Activated CD4-positive, alpha-beta T cell treated with anti-CD3 and anti-CD28 coated beads, Interleukin-2, amount 10 ng/mL, durations not matched to agents 24 days and 14 days (primary cell): Measurements from ENCODE around the gene DNAH10. TPM values are rescaled to one million over a fixed set of nuclear protein-coding genes. Genes with fewer than 3 reads are reported as not detected.
A peak's percentile ranks its signal among the peaks of the same experiment; 100 is the strongest.

Experiments used
- DNase-seq: peaks from one replicate; pipeline ENCODE4 v3.0.0; 2022
- H3K27ac Mint-ChIP-seq: one replicate; pipeline ENCODE4 v1.8.0; 2022; ENCODE audit warnings: mild to moderate bottlenecking, mixed read lengths
- H3K27me3 Mint-ChIP-seq: one replicate; pipeline ENCODE4 v1.8.0; 2022; ENCODE audit warnings: mixed read lengths
- H3K36me3 Mint-ChIP-seq: one replicate; pipeline ENCODE4 v1.8.0; 2022; ENCODE audit warnings: low read depth, mild to moderate bottlenecking, mixed read lengths
- H3K4me1 Mint-ChIP-seq: one replicate; pipeline ENCODE4 v1.8.0; 2021; ENCODE audit warnings: mixed read lengths
- H3K4me3 Mint-ChIP-seq: one replicate; pipeline ENCODE4 v1.8.0; 2022; ENCODE audit warnings: mild to moderate bottlenecking, moderate library complexity, mixed read lengths
- H3K9me3 Mint-ChIP-seq: one replicate; pipeline ENCODE4 v1.8.0; 2021; ENCODE audit warnings: mixed read lengths
- intact Hi-C: fragments of 100-400 bp; cut with micrococcal nuclease; formaldehyde crosslinking; loops from one replicate; pipeline ENCODE4 v1.15.1; 2023
- total RNA-seq: library from RNA; stranded (reverse); gene quantifications from 2 replicates; pipeline ENCODE4 v1.2.3, GENCODE V29; 2022

DNAH10 gene
- total RNA-seq, 1 donor from 2014 or later, result 0.14 TPM

DNA sequence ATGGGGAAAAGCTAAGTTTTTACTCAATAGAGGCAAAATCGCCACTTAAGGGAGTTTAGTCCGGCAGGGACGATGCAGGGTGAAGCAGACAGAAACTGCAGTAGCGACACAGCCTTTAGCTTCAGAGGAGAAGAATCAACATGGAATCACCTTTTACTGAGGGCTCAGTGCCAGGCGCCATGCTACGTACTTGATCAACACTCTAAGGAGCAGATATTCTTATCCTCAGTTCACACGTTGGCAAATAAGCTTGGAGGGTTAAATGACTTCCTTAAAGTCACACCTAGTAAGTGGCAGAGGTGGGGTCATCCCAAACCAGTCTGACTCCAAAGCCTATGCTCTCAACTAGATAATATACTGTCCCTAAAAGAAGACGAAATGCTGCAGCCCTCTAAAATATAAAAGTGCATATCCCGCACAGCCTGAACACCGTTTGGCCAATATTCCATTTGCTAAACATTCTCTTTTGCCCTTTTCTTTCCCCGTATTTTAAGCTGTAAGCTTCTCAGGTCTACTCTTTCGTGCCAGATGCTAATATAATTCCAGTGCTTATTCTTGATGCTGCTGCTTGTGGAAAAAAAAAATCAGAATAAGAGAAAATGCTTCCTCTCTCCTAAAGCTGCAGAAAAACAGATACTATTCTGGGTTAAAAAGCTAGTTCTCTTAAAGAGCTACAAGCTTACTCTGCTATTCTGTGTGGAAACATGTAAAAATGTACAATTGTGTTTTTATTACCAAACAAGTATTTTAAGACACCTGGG is 199.7 kb downstream of the DNAH10 start:
- no peak for DNase-seq
- H3K4me3 Mint-ChIP-seq, result no peak overlapping the region
- H3K36me3 Mint-ChIP-seq, result no peaks in the 10 kb centered on the region
- no peaks in the 10 kb centered on the region for H3K4me1 Mint-ChIP-seq
- H3K9me3 Mint-ChIP-seq, result no peaks in the 10 kb centered on the region
- no peak overlapping the region for H3K27ac Mint-ChIP-seq
- intact Hi-C loops, result no loop called here
- H3K27me3 Mint-ChIP-seq, result no peaks in the 10 kb centered on the region

DNA sequence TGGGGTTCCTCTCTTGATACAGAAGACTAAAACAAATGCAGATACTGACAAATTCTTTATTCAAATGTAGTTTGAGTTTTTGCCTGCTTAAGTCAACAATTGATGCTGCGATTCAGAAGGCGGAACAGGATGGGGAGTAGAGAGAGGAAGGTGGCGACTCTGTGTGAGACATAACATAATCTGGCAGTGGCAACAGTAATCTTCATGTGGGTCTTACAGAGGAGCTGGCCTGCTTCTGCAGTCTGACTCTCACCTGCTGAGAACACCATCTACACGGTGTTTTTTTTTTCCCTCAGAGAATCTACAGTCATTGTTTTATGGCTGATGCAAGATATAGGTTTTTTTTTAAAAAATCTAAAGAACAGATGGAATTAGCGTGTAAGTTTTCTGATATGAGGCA is 200.4 kb downstream of the DNAH10 start:
- Mint-ChIP-seq H3K27ac (no peak overlapping the region), H3K36me3 (no peaks in the 10 kb centered on the region), H3K27me3 (no peaks in the 10 kb centered on the region), H3K4me1 (no peaks in the 10 kb centered on the region), H3K4me3 (no peak overlapping the region), H3K9me3 (no peaks in the 10 kb centered on the region)
- no peak for DNase-seq
- intact Hi-C loops, result no loop called here

DNA sequence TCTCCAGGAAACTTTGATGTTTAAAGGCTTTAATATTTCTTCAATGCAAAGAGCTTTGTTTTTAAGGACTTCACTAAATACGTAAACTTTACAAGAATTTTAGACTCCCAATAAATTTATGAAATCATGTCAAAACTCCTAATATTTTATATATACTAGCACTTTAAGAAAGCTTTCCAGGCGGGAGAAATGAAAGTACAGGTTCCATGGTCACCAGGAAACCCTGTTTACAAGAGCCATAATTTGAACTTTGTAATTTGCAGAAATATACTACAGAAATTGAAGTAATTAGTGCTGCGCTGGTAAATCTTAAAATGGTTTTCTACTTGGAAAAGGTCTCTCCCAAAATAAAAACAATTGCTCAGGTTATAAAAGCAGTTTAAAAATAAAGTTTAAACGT is 201.7 kb downstream of the DNAH10 start:
- Mint-ChIP-seq H3K36me3 (peaks cover 2% of the 10 kb centered on the region), H3K9me3 (no peaks in the 10 kb centered on the region), H3K4me1 (no peaks in the 10 kb centered on the region), H3K4me3 (no peak overlapping the region), H3K27me3 (no peaks in the 10 kb centered on the region), H3K27ac (no peak overlapping the region)
- intact Hi-C loops, result no loop called here
- no peak for DNase-seq

DNA sequence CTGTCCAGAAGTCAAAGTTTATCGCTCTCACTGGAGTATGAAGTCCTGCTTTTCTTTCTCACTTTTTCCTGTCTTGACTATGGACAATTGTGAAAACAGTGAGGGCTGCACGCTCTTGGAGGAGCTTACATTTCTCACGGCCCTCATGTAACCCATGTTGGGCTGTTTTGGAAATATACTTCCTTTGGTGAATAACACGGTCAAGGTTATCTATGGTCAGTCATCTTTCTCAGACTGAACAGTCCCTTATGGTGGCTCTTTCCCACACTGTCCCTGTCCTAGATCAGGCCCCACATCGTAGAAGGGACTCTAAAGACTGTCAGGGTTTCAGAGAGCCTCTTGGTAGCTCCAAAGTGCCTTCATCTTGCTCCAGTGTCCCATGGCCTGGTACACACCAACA is 203.3 kb downstream of the DNAH10 start:
- DNase-seq, result no peak
- Mint-ChIP-seq H3K4me1 (peaks cover 6% of the 10 kb centered on the region), H3K36me3 (peaks cover 2% of the 10 kb centered on the region), H3K9me3 (no peaks in the 10 kb centered on the region), H3K27me3 (peaks cover 3% of the 10 kb centered on the region), H3K4me3 (no peak overlapping the region), H3K27ac (no peak overlapping the region)
- intact Hi-C loops, result no loop called here

DNA sequence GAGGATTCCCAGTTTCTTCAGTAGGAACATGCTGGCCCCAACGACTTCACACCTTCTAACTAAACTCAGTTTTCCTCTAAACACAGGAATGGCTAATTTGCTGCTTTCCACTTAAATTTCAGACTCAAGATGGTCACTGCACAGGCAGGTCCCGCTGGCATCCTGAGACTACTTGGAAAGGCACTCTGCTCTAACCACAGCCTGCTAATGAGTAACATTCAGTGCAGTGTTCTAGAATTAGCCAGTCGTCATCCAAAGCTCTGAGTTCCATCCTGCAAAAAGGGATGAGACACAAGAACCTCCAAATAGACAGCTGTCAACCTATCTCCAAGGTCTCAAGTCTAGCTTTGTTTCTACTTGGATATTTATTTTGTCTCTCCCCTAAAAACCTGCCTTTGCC is 204.5 kb downstream of the DNAH10 start:
- H3K9me3 Mint-ChIP-seq, result no peaks in the 10 kb centered on the region
- peaks cover 2% of the 10 kb centered on the region for H3K36me3 Mint-ChIP-seq
- H3K27me3 Mint-ChIP-seq, result peaks cover 7% of the 10 kb centered on the region
- no peak overlapping the region for H3K4me3 Mint-ChIP-seq
- DNase-seq, result no peak
- H3K4me1 Mint-ChIP-seq, result peaks cover 11% of the 10 kb centered on the region
- H3K27ac Mint-ChIP-seq, result no peak overlapping the region
- intact Hi-C loops, result no loop called here

DNA sequence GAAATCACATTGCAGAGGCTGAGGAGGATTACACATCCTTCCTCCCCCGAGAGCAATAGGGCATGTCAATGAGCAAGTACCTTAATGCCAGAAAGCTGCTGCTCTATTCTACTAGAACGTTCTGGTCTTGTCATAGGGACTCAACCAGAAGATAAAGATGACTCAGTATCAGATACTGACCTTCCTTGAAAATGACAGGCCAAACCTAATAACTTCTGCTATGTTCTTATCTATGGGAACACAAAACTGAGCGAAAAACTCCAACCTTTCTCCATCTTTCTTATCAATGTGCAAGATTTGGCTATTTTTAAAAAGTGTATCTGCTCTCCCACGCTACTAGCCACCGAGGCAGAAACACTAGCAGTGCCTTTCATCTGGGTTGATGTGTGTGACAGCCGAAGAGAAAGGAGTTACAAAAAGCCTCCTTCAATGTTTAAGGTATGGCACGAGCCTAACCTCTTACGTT is 205.1 kb downstream of the DNAH10 start:
- DNase-seq, result no peak
- Mint-ChIP-seq H3K27me3 (peaks cover 7% of the 10 kb centered on the region), H3K27ac (no peak overlapping the region), H3K4me1 (peaks cover 13% of the 10 kb centered on the region), H3K9me3 (no peaks in the 10 kb centered on the region), H3K36me3 (peaks cover 2% of the 10 kb centered on the region), H3K4me3 (no peak overlapping the region)
- intact Hi-C loops, result no loop called here

DNA sequence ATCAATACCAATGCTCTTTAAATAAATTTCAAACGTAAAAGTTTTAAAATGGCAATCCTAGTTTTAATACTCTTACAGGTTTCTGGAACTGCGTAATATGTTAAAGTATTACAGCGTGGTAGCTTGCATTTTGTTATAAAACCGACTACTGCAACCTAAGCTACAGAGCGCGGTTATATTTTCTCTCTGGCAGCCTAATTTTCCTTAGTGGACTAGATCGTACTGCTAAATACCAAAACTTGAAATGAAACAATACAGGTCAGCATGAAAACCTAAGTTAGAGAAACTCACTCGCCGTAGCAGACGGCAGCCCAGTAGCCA is 209.3 kb downstream of the DNAH10 start:
- no peaks in the 10 kb centered on the region for H3K9me3 Mint-ChIP-seq
- peak overlapping the region; percentile 71 for H3K27ac Mint-ChIP-seq
- H3K4me3 Mint-ChIP-seq, result peak overlapping the region; percentile 85
- intact Hi-C loops, result loop anchor here (5.0 kb wide), 2 partner anchors 34 to 439 kb away; partner anchors contain the start of gene RILPL1
- DNase-seq, result no peak
- peaks cover 7% of the 10 kb centered on the region for H3K27me3 Mint-ChIP-seq
- H3K36me3 Mint-ChIP-seq, result peaks cover 21% of the 10 kb centered on the region
- peaks cover 30% of the 10 kb centered on the region for H3K4me1 Mint-ChIP-seq

DNA sequence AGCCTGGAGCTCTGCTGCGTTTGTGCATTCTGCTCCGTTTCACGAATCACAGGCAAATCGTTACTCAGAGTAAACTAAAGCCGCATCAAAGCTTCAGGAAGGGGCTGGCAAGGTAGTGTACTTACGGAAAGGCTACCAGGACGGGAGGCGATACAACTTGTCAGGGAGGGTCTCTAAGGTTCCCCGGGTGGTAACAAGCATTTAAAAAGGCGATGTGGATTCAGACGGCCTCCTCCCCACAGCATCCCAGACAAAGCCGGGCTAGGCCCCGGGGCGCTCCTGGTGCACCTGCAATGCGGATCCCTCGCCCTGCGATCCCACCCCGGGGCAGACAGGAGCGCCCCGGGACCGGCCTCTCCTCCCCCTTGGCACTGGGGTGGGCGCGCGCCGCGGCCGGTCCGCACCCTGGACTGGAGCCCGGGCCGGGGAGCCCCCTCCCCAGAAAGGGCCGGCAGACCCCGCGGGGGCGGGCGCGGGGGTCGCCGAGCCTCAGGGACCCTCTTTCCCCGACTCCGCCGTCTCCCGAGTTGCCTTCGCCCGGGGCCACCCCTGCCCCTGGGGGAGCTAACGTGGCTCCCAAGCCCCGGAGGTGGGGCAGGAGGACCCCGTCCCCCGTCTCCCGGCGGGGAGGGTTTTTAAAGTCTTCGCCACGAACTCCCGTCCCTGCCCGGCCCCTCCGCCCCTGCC is 209.8 kb downstream of the DNAH10 start:
- peak overlapping the region; percentile 85 for H3K4me3 Mint-ChIP-seq
- peak; percentile 84 for DNase-seq
- H3K27ac Mint-ChIP-seq, result peak overlapping the region; percentile 71
- H3K4me1 Mint-ChIP-seq, result peaks cover 32% of the 10 kb centered on the region
- H3K9me3 Mint-ChIP-seq, result no peaks in the 10 kb centered on the region
- peaks cover 7% of the 10 kb centered on the region for H3K27me3 Mint-ChIP-seq
- intact Hi-C loops, result loop anchor here (5.0 kb wide), 2 partner anchors 35 to 440 kb away; partner anchors contain the start of gene RILPL1
- peaks cover 22% of the 10 kb centered on the region for H3K36me3 Mint-ChIP-seq

DNA sequence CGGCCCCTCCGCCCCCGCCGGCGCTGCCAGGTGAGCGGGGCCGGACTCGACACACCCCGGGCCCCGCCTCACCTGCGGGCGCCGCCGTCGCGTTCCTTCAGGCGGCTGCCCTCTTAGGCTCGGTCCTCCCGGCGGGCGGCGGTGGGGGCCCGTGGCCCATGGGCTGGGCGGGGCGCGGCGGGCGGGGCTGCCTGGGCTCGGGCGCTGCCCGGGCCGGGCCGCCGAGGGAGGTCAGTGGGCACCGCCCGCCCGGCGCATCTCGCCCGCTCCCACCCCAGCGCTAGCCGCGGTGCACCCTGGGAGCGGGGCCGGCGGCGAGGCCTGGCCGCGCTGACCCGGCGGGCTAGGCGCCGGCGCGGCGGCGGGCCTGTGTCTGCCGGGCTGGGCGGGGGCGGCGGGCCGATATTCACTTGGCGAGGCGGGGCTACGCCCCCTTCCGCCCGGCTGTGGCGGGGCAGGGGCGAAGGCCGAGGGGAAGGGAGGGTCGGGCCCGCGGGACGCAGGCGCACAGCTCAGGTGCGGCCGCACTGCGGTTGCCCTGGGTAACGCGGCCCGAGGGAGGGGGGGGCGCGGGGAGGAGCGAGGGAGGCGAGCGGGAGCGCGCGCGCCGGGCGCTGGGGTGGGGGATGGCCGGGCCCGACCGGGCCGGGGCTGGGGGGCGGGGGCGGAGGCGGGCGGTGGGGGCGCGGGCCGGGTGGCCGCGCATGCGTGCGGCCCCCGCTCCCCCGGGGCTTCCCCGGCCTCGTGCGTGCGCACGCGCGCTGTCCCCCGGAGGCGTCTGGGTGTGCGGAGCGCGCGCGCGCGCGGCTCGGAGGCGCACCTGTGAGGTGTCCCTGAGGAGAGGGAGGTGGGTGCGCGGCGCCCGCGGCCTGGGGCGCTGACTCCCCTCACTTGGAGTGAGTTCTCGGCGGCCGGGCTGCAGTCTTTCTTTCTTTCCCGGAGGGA is 210.6 kb downstream of the DNAH10 start, which contains the start of the genes CCDC92 and ZNF664:
CCDC92 (minus strand) TSS at position 375 of the 945 bp plus-strand sequence. CDS start 28,526 bp downstream, outside the sequence.
ZNF664 (plus strand) TSS at position 759 of the 945 bp plus-strand sequence. CDS start 38,930 bp downstream, outside the sequence.
- H3K27ac Mint-ChIP-seq, result peak within 1 kb of the TSS; percentile 88
- H3K9me3 Mint-ChIP-seq, result no peaks in the 10 kb centered on the region
- peaks cover 22% of the 10 kb centered on the region for H3K36me3 Mint-ChIP-seq
- H3K4me3 Mint-ChIP-seq, result peak within 1 kb of the TSS; percentile 92
- intact Hi-C loops, result loop anchor here (5.0 kb wide), 2 partner anchors 35 to 440 kb away; partner anchors contain the start of gene RILPL1
- H3K27me3 Mint-ChIP-seq, result peaks cover 7% of the 10 kb centered on the region
- DNase-seq, result peak; percentile 98
- H3K4me1 Mint-ChIP-seq, result peaks cover 32% of the 10 kb centered on the region

DNA sequence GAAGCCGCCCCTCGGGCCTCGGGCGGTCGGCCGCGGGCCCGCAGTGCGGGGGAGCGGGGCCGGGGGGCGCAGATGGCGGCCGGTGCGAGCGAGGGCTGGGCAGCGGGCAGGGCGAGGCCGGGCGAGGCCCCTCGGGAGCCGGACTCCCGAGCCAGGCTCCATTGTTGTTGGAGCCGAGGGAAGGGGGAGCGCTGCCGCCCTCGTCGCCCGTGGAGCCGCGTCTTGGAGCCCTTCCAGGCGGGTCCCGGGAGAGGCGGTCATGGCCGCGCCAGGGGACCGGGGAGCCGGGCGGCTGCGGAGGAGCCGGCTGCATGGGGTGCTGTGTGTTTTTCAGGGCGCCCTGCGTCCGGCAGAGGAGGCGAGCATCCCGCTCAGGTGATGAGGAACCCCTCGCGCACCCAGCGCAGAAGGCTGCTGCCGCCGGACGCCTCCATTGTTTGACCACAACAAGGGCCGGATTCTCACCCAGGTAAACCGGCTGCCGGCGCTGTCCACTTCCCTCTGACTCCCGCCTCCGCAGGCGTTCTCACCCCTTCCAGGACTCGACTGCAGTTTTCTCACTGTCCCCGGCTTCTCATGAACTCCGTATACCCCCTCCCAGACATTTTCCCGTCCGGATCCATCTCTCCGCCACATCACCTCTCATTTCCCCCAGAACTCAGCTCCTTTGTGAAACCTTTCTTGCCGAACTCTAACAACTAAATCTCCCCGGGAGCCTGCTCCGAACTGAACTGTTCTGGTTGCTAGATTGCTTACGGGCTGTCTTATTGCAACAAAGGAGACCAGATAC is 211.6 kb downstream of the DNAH10 start:
- H3K36me3 Mint-ChIP-seq, result peaks cover 22% of the 10 kb centered on the region
- H3K9me3 Mint-ChIP-seq, result no peaks in the 10 kb centered on the region
- DNase-seq, result peak; percentile 79
- intact Hi-C loops, result loop anchor here (5.0 kb wide), 2 partner anchors 36 to 441 kb away; partner anchors contain the start of gene RILPL1
- peaks cover 7% of the 10 kb centered on the region for H3K27me3 Mint-ChIP-seq
- H3K27ac Mint-ChIP-seq, result peak overlapping the region; percentile 88
- peaks cover 32% of the 10 kb centered on the region for H3K4me1 Mint-ChIP-seq
- peak overlapping the region; percentile 92 for H3K4me3 Mint-ChIP-seq

DNA sequence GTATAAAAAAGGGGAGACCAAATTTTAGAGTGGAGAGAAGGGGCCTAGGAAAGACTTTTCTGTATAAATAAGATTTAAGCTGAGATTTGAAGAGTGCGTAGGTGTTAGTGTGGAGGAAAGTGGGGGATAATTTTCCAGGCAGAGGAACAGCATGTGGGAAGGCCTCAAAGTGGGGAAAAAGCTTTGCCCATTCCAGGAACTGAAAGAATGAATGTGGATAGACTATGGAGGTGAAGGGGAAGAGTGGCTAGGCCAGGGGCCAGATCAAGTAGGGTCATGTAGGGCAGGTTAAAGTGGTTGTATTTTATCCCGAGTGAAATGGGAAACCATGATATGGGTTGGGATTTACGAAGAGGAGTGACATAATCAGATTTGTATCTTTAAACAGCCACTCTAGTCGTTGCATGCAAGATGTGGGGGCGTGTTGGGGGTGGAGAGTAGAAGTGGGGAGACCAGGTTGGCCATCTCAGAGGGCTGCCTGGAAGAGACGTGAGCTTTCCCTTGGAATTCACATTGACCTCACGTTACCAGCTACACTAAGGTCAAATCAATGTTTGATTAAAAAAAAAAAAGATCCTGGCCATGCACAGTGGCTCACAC is 214.2 kb downstream of the DNAH10 start:
- H3K27me3 Mint-ChIP-seq, result peaks cover 2% of the 10 kb centered on the region
- H3K4me1 Mint-ChIP-seq, result peaks cover 26% of the 10 kb centered on the region
- no peak overlapping the region for H3K27ac Mint-ChIP-seq
- no peak for DNase-seq
- intact Hi-C loops, result no loop called here
- peaks cover 22% of the 10 kb centered on the region for H3K36me3 Mint-ChIP-seq
- no peak overlapping the region for H3K4me3 Mint-ChIP-seq
- H3K9me3 Mint-ChIP-seq, result no peaks in the 10 kb centered on the region

DNA sequence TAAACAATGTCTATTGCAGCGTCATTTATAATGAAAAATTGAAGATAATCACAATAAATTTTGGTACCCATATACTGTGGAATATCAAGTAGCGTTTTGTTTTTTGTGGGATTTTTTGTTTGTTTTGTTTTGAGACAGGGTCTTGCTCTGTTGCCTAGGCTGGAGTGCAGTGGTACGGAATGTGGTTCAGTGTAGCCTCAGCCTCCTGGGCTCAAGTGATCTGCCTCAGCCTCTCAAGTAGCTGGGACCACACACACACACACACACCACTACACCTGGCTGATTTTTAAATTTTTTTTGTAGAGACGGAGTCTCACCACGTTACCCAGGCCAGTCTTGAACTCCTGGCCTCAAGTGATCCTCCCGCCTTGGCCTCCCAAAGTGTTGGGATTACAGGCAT is 217.5 kb downstream of the DNAH10 start:
- Mint-ChIP-seq H3K27ac (no peak overlapping the region), H3K27me3 (no peaks in the 10 kb centered on the region), H3K4me1 (peaks cover 25% of the 10 kb centered on the region), H3K9me3 (no peaks in the 10 kb centered on the region), H3K36me3 (peaks cover 21% of the 10 kb centered on the region), H3K4me3 (no peak overlapping the region)
- no peak for DNase-seq
- intact Hi-C loops, result no loop called here
